ENCODE results near the gene KIRREL3. TPM values are rescaled to one million over a fixed set of nuclear protein-coding genes. Genes with fewer than 3 reads are reported as not detected.

The KIRREL3 gene
- total and polyA plus RNA-seq, 9 of the 15 experiments (the other 6 are each of a cell fraction or from before 2014, with no cell fraction given), result 0.04 to 0.10 TPM; not detected in 7

GRCh38 chr11:126525216-126525615 is 475.4 kb downstream of the KIRREL3 start (continued):
- TF ChIP-seq E2F5 (CRISPR knock-in tag; IDR thresholded peaks at IDR 0.05) (no peak), ETS1 (conservative IDR thresholded peaks at IDR 0.05; ENCODE audit: control insufficient read depth, low read depth, low read length) (no peak)

- Histone ChIP-seq H3K27ac (ENCODE audit: extremely low read depth, low read depth, low read length) (no peak overlapping the region), H3K4me2 (ENCODE audit: insufficient read depth, low read length) (no peak overlapping the region), H3K79me2 (ENCODE audit: control insufficient read depth, insufficient read depth, low read length) (no peaks in the 10 kb centered on the region), H4K20me1 (replicated peaks; ENCODE audit: control insufficient read depth, insufficient read depth, low read length) (0 out of 2 replicates have a peak, but pooled peaks cover 3% of the 10 kb centered on the region), H3K27me3 (ENCODE audit: control insufficient read depth in 2 of 2, insufficient read depth in 2 of 2, low read length in 2 of 2) (peaks cover 28 to 65% of the 10 kb centered on the region in 2 experiments), H2AFZ (ENCODE audit: low read depth, low read length) (no peak overlapping the region), H3K36me3 (ENCODE audit: control insufficient read depth, insufficient read depth, low read length) (no peaks in the 10 kb centered on the region), H3K9ac (ENCODE audit: insufficient read depth in 1 of 2, low read depth in 2 of 2, low read length in 2 of 2) (no peak overlapping the region), H3K4me3 (no peak overlapping the region), H3K9me1 (ENCODE audit: control insufficient read depth, insufficient read depth, low read length) (no peaks in the 10 kb centered on the region), H3K9me3 (replicated peaks; ENCODE audit: control insufficient read depth, insufficient read depth, low read depth, low read length) (no peaks in the 10 kb centered on the region), H3K4me1 (replicated peaks in 1 of 2; ENCODE audit: control insufficient read depth in 2 of 2, insufficient read depth in 2 of 2, low read length in 2 of 2) (no peaks in the 10 kb centered on the region)
- ChIA-PET CTCF (ENCODE audit: low intra/inter-chr PET ratio) (no interaction called here), POLR2A (interaction anchor here (0.7 to 1.4 kb wide), 2 partner anchors 10 to 11 kb away, joined by 3 read pairs; no protein-coding TSS in a partner anchor)
- ATAC-seq, result no peak
- in situ Hi-C loops (cut with MboI) (no loop called here), intact Hi-C loops (cut with micrococcal nuclease) (no loop called here)
- no peak for DNase-seq (ENCODE audit: extremely low read depth in 1 of 4, low spot score in 3 of 4)
- 0% methylated on average over 4 of the region's 4 CpGs for WGBS (ENCODE audit: insufficient coverage, low coverage, missing lambda C conversion rate)
- no peak for TF ChIP-seq GMEB1 (CRISPR knock-in tag; IDR thresholded peaks at IDR 0.05)
- TF ChIP-seq CCAR2 (IDR thresholded peaks at IDR 0.05; ENCODE audit: low read depth, low read length), result no peak
- TF ChIP-seq HDAC3 (IDR thresholded peaks at IDR 0.05; ENCODE audit: borderline replicate concordance, partially characterized antibody), result no peak
- TF ChIP-seq SAFB (IDR thresholded peaks at IDR 0.05; ENCODE audit: borderline replicate concordance, low read depth, low read length), result no peak
- TF ChIP-seq EZH2 (IDR thresholded peaks at IDR 0.05; ENCODE audit: borderline replicate concordance, low read depth, low read length), result no peak
- no peak for TF ChIP-seq CBFA2T3 (IDR thresholded peaks at IDR 0.05)
- TF ChIP-seq ETV5 (CRISPR knock-in tag; IDR thresholded peaks at IDR 0.05; ENCODE audit: low read depth), result no peak
- no peak for TF ChIP-seq CLOCK (CRISPR knock-in tag; IDR thresholded peaks at IDR 0.05; ENCODE audit: borderline replicate concordance)
- TF ChIP-seq STAG1 (CRISPR knock-in tag; IDR thresholded peaks at IDR 0.05; ENCODE audit: borderline replicate concordance), result no peak
- no peak for TF ChIP-seq HNRNPH1 (optimal IDR thresholded peaks at IDR 0.05; ENCODE audit: low read depth, low read length)
- no peak for FAIRE-seq
- BruUV-seq (replicated peaks), result no TSS peak
Measured at GRCh38 chr11:126523441-126524205, 476.9 kb downstream of the KIRREL3 start.

Measured in K562 (cell line).